GM19468 (cell line): ENCODE measurements around the gene PARVA.
"Not testable (repeated sequence)": the region's sequence is repeated elsewhere in the genome, so short reads cannot be mapped to it uniquely, and the experiment has no call there.

Experiments
- ATAC-seq: cut with Tn5 transposase; IDR thresholded peaks from one replicate; pipeline ENCODE4 v1.9.1; 2021; ENCODE audit warnings: mild to moderate bottlenecking, moderate library complexity, moderate number of reproducible peaks; ENCODE audit not compliant: unreplicated experiment; ENCODE audit errors: extremely low read depth

Gene PARVA

GRCh38 chr11:12377106-12377823 is at the start of gene PARVA:
Gene PARVA, plus strand, starts transcription at chr11:12377571. Its CDS starts 77 bp downstream, at chr11:12377648.
- ATAC-seq, result no peak

GRCh38 chr11:12329169-12329568 is 48.2 kb upstream of the PARVA start:
- ATAC-seq, result no peak

GRCh38 chr11:12329797-12330196 is 47.6 kb upstream of the PARVA start:
- no peak for ATAC-seq

GRCh38 chr11:12330485-12331231 is 46.7 kb upstream of the PARVA start:
- no peak for ATAC-seq

- no peak for ATAC-seq
Observed at GRCh38 chr11:12331239-12331874, 46.0 kb upstream of the PARVA start.

- no peak for ATAC-seq
Observed at GRCh38 chr11:12343526-12343925, 33.8 kb upstream of the PARVA start.

GRCh38 chr11:12353534-12353933 is 23.8 kb upstream of the PARVA start:
- no peak for ATAC-seq

- ATAC-seq, result no peak
Observed at GRCh38 chr11:12354750-12355545, 22.4 kb upstream of the PARVA start.

- no peak for ATAC-seq
Observed at GRCh38 chr11:12356944-12357655, 20.3 kb upstream of the PARVA start.

- not testable (repeated sequence) for ATAC-seq
Observed at GRCh38 chr11:12357697-12358096, 19.7 kb upstream of the PARVA start.

GRCh38 chr11:12358302-12359188 is 18.8 kb upstream of the PARVA start:
- no peak for ATAC-seq

GRCh38 chr11:12359761-12360160 is 17.6 kb upstream of the PARVA start:
- ATAC-seq, result no peak

- no peak for ATAC-seq
Observed at GRCh38 chr11:12361682-12362081, 15.7 kb upstream of the PARVA start.

GRCh38 chr11:12362857-12363256 is 14.5 kb upstream of the PARVA start:
- ATAC-seq, result no peak

GRCh38 chr11:12363373-12363772 is 14.0 kb upstream of the PARVA start:
- no peak for ATAC-seq

- not testable (repeated sequence) for ATAC-seq
Observed at GRCh38 chr11:12365965-12366575, 11.3 kb upstream of the PARVA start.

- not testable (repeated sequence) for ATAC-seq
Observed at GRCh38 chr11:12367057-12367456, 10.3 kb upstream of the PARVA start.

- ATAC-seq, result no peak
Observed at GRCh38 chr11:12372111-12372510, 5.3 kb upstream of the PARVA start.
